CD4-positive, alpha-beta T cell treated with Interleukin-15 for 1 hour (primary cell): ENCODE measurements around the gene OPA1.

Experiments
- DNase-seq: peaks from one replicate; pipeline ENCODE4 v3.0.0-alpha.2; 2020

The OPA1 gene

GRCh38 chr3:193711964-193712598 is 119.1 kb downstream of the OPA1 start:
- no peak for DNase-seq

- DNase-seq = no peak
Measured at GRCh38 chr3:193712938-193713337, 119.9 kb downstream of the OPA1 start.

- no peak for DNase-seq
Measured at GRCh38 chr3:193714523-193715137, 121.6 kb downstream of the OPA1 start.

- no peak for DNase-seq
Measured at GRCh38 chr3:193716150-193716549, 123.1 kb downstream of the OPA1 start.

- DNase-seq = no peak
Measured at GRCh38 chr3:193719735-193720134, 126.7 kb downstream of the OPA1 start.

GRCh38 chr3:193720169-193720568 is 127.2 kb downstream of the OPA1 start:
- no peak for DNase-seq

GRCh38 chr3:193722566-193722965 is 129.6 kb downstream of the OPA1 start:
- no peak for DNase-seq

GRCh38 chr3:193727089-193727488 is 134.1 kb downstream of the OPA1 start:
- no peak for DNase-seq

GRCh38 chr3:193728429-193729087 is 135.6 kb downstream of the OPA1 start:
- DNase-seq = no peak

GRCh38 chr3:193729088-193729465 is 136.1 kb downstream of the OPA1 start:
- no peak for DNase-seq

GRCh38 chr3:193729601-193730000 is 136.6 kb downstream of the OPA1 start:
- DNase-seq = no peak

- no peak for DNase-seq
Measured at GRCh38 chr3:193730511-193730910, 137.5 kb downstream of the OPA1 start.

GRCh38 chr3:193730976-193731375 is 138.0 kb downstream of the OPA1 start:
- no peak for DNase-seq

GRCh38 chr3:193731656-193732055 is 138.6 kb downstream of the OPA1 start:
- DNase-seq = no peak

GRCh38 chr3:193732391-193732790 is 139.4 kb downstream of the OPA1 start:
- no peak for DNase-seq

GRCh38 chr3:193732827-193733226 is 139.8 kb downstream of the OPA1 start:
- no peak for DNase-seq

GRCh38 chr3:193734737-193735366 is 141.8 kb downstream of the OPA1 start:
- DNase-seq = no peak

- no peak for DNase-seq
Measured at GRCh38 chr3:193735850-193736249, 142.8 kb downstream of the OPA1 start.

GRCh38 chr3:193736616-193737015 is 143.6 kb downstream of the OPA1 start:
- DNase-seq = no peak

- DNase-seq = no peak
Measured at GRCh38 chr3:193737191-193737751, 144.3 kb downstream of the OPA1 start.

GRCh38 chr3:193742628-193743027 is 149.6 kb downstream of the OPA1 start:
- no peak for DNase-seq

GRCh38 chr3:193743702-193744047 is 150.7 kb downstream of the OPA1 start:
- DNase-seq = no peak

- no peak for DNase-seq
Measured at GRCh38 chr3:193744048-193744821, 151.2 kb downstream of the OPA1 start.
